ENCODE results near the gene FOXN3. TPM values are rescaled to one million over a fixed set of nuclear protein-coding genes. Genes with fewer than 3 reads are reported as not detected.

FOXN3 gene
- polyA plus RNA-seq, 1 donor (not counting 4 experiments of a cell fraction or from before 2014, with no cell fraction given) = 10.2 TPM

- H3K4me3 ChIP-seq (ENCODE audit: control insufficient read depth in 2 of 3, extremely low read depth in 1 of 3, insufficient read depth in 2 of 3, low read depth in 1 of 3, low read length in 3 of 3) = no peak overlapping the region
- no peaks in the 10 kb centered on the region for H3K9me1 ChIP-seq (ENCODE audit: control insufficient read depth, extremely low read depth, insufficient read depth, low read length)
- dilution Hi-C loops (cut with MboI; ENCODE audit: extremely low pct_ligation_motif_present, low sequenced_read_pairs) = no loop called here
- no peak overlapping the region for H3K9ac ChIP-seq (ENCODE audit: control insufficient read depth, extremely low read depth, insufficient read depth, low read length)
- no peaks in the 10 kb centered on the region for H3K79me2 ChIP-seq (ENCODE audit: control insufficient read depth, insufficient read depth, low read length)
- H3K9me3 ChIP-seq (ENCODE audit: control insufficient read depth, low read depth, low read length) = no peaks in the 10 kb centered on the region
- H2AFZ ChIP-seq (ENCODE audit: control insufficient read depth, low read length) = no peak overlapping the region
- no peaks in the 10 kb centered on the region for H3K27me3 ChIP-seq (ENCODE audit: control insufficient read depth, extremely low read depth, insufficient read depth, low read length)
- H3K36me3 ChIP-seq (ENCODE audit: control insufficient read depth in 2 of 2, extremely low read depth in 1 of 2, insufficient read depth in 2 of 2, low read length in 2 of 2) = no peaks in the 10 kb centered on the region
- DNase-seq (ENCODE audit: low read depth, low spot score) (no peak), FAIRE-seq (no peak)
- TF ChIP-seq CTCF (optimal IDR thresholded peaks at IDR 0.05 in 1 of 3, IDR thresholded peaks at IDR 0.05 in 1 of 3, conservative IDR thresholded peaks at IDR 0.05 in 1 of 3; ENCODE audit: extremely low read depth in 1 of 3, insufficient read depth in 2 of 3, low read length in 3 of 3) (no peak), EZH2 (IDR thresholded peaks at IDR 0.05; ENCODE audit: low read length) (no peak)
- no peaks in the 10 kb centered on the region for H4K20me1 ChIP-seq (ENCODE audit: control insufficient read depth, extremely low read depth, insufficient read depth, low read length)
- H3K4me1 ChIP-seq (ENCODE audit: control insufficient read depth, extremely low read depth, insufficient read depth, low read length) = peaks cover 18% of the 10 kb centered on the region
- no peak overlapping the region for H3K27ac ChIP-seq (ENCODE audit: control insufficient read depth, insufficient read depth, low read length)
- no peak overlapping the region for H3K4me2 ChIP-seq (ENCODE audit: control insufficient read depth, extremely low read depth, insufficient read depth, low read depth, low read length)
Observed at GRCh38 chr14:89445273-89445973, 28.4 kb upstream of the FOXN3 start.

- H3K79me2 ChIP-seq (ENCODE audit: control insufficient read depth, insufficient read depth, low read length) = no peaks in the 10 kb centered on the region
- H3K4me2 ChIP-seq (ENCODE audit: control insufficient read depth, extremely low read depth, insufficient read depth, low read depth, low read length) = peak overlapping the region; percentile 35
- no peak overlapping the region for H3K9ac ChIP-seq (ENCODE audit: control insufficient read depth, extremely low read depth, insufficient read depth, low read length)
- FAIRE-seq = no peak
- H3K4me1 ChIP-seq (ENCODE audit: control insufficient read depth, extremely low read depth, insufficient read depth, low read length) = peaks cover 18% of the 10 kb centered on the region
- H3K36me3 ChIP-seq (ENCODE audit: control insufficient read depth in 2 of 2, extremely low read depth in 1 of 2, insufficient read depth in 2 of 2, low read length in 2 of 2) = no peaks in the 10 kb centered on the region
- no peaks in the 10 kb centered on the region for H3K9me1 ChIP-seq (ENCODE audit: control insufficient read depth, extremely low read depth, insufficient read depth, low read length)
- no peak overlapping the region for H3K27ac ChIP-seq (ENCODE audit: control insufficient read depth, insufficient read depth, low read length)
- H4K20me1 ChIP-seq (ENCODE audit: control insufficient read depth, extremely low read depth, insufficient read depth, low read length) = no peaks in the 10 kb centered on the region
- dilution Hi-C loops (cut with MboI; ENCODE audit: extremely low pct_ligation_motif_present, low sequenced_read_pairs) = no loop called here
- DNase-seq (ENCODE audit: low read depth, low spot score) = no peak
- TF ChIP-seq CTCF (optimal IDR thresholded peaks at IDR 0.05 in 1 of 3, IDR thresholded peaks at IDR 0.05 in 1 of 3, conservative IDR thresholded peaks at IDR 0.05 in 1 of 3; ENCODE audit: extremely low read depth in 1 of 3, insufficient read depth in 2 of 3, low read length in 3 of 3) (no peak), EZH2 (IDR thresholded peaks at IDR 0.05; ENCODE audit: low read length) (no peak)
- no peaks in the 10 kb centered on the region for H3K9me3 ChIP-seq (ENCODE audit: control insufficient read depth, low read depth, low read length)
- H3K27me3 ChIP-seq (ENCODE audit: control insufficient read depth, extremely low read depth, insufficient read depth, low read length) = no peaks in the 10 kb centered on the region
- no peak overlapping the region for H2AFZ ChIP-seq (ENCODE audit: control insufficient read depth, low read length)
- no peak overlapping the region for H3K4me3 ChIP-seq (ENCODE audit: control insufficient read depth in 2 of 3, extremely low read depth in 1 of 3, insufficient read depth in 2 of 3, low read depth in 1 of 3, low read length in 3 of 3)
Observed at GRCh38 chr14:89444516-89445125, 27.6 kb upstream of the FOXN3 start.
